GM21576 (cell line): ENCODE measurements around the gene FCER2.
A peak's percentile ranks its signal among the peaks of the same experiment; 100 is the strongest.

ENCODE experiments used
- ATAC-seq: cut with Tn5 transposase; IDR thresholded peaks from one replicate; pipeline ENCODE4 v1.9.1; 2021; ENCODE audit warnings: mild to moderate bottlenecking, moderate library complexity; ENCODE audit not compliant: unreplicated experiment

Gene FCER2

GRCh38 chr19:7734220-7735203 is 32.6 kb upstream of the FCER2 start:
- ATAC-seq = no peak

DNA sequence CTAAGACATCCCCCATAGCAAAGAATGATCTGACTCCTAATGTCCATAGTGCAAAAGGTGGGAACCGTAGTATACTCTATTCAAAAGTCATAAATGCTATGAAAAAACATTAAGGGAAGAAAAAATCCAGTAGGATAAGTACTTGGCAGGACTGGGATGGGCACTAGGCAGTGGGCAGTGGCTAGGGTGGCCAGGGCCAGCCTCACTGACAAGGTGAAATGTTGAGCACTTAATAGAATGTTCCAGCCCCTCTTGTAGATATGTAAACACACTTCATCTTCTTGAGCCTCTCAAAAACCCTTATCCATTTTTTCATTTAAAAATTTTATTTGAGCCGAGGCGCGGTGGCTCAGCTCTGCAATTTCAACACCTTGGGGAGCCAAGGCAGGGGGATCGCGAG is 31.4 kb upstream of the FCER2 start:
- ATAC-seq = no peak

DNA sequence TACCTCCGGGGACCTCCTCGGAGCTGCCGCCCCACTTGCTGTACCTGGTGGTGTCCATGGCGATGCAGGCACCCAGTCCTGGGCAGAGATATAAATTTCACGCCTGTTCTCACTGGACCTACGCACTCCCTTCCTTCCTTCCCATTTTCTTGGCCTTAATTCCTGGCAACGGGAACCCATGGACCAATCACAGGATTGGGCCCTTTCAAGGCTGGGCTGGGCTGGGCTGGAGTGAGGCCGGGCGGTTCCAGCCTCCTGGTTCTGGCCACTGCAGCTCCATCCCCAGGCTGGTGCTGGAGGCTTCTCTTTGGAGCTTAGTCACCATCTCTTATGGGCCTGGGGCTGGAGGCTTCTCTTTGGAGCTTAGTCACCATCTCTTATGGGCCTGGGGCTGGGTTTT is 30.1 kb upstream of the FCER2 start, which contains the start of gene CLEC4G:
CLEC4G (minus strand) TSS at position 66 of the 400 bp plus-strand sequence; CDS start at position 58, 8 bp downstream.
- ATAC-seq = no peak

GRCh38 chr19:7731615-7732014 is 29.7 kb upstream of the FCER2 start:
- no peak for ATAC-seq

DNA sequence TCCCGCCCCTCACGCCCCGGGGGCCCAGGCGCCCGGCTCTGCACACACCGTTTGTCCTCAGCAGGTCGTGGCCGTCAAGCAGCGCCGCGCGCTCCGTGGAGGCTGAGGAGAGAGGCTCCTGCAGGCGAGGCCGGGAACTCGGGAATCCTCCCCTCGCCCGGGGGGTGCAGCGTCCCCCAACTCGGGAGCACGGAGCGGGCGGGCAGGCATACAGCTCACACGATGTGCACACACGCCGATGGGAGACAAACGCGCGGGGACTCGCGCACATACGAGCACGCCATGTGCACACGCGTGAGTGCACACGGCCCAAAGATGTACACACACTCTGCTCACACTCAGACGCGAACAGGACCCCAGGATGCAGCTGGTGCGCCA is 29.3 kb upstream of the FCER2 start:
- ATAC-seq = no peak

DNA sequence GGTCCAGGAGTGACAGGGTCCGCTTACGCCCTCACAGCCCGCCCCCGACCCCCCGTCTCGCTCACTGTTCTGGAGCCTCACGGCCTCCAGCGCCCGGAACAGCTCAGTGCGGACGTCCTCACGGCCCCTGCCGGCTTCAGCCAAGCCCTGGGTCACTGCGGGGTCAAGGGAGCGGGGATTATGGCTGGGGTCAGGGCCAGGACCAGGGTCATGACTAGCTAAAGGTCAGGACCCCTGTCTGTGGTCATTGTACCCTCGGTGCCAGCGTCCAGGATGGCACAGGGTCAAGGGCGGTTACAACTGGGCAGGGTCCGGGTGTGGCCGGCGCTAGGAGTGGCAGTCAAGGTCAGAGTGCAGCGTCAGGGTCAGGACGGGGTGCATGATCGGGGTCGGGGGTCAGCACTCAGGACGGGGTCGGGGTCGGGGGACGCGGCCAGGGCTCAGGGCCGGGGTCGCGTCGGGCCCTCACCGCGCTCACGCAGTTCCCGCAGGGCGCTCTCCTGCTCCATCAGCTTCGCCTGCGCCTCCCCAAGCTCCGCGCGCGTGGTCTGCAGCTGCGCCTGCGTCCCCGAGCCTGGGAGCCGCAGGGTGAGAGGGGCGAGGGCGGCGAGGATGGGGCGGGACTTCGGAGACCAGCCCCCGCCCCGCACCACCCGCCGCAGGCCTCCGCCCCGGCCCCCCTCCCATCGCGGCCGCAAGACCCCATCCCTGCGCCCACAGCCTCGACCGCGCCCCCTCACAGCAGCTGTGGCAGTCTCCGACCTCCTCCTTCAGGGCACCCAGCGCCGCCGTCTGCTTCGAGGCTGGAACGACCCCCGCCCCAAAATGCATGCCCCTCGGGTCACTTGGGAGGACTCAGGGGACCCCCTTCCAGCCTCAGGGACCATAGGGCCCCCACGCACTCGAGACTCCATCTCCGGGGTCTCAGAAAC is 28.6 kb upstream of the FCER2 start:
- ATAC-seq = no peak

GRCh38 chr19:7729831-7730285 is 27.9 kb upstream of the FCER2 start:
- no peak for ATAC-seq

GRCh38 chr19:7729211-7729610 is 27.3 kb upstream of the FCER2 start:
- ATAC-seq = no peak

DNA sequence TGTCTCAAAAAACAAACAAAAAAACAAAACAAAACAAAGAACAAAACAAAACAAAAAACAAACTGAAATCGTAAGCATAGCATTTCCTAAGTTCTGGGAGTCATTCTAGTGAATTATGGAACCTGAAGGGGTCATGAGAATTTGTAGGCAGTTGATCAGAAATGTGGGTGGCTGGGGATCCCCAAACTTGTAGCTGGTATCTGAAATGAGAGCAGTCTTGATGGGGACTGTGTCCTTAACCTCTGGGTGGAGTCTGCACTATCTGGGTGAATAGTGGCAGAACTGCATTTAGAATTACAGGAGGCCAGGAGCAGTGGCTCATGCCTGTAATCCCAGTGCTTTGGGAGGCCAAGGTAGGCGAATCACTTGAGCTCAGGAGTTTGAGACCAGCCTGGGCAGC is 23.9 kb upstream of the FCER2 start:
- ATAC-seq = no peak

- peak; percentile 43 for ATAC-seq
Measured at GRCh38 chr19:7722231-7722651, 20.3 kb upstream of the FCER2 start.

DNA sequence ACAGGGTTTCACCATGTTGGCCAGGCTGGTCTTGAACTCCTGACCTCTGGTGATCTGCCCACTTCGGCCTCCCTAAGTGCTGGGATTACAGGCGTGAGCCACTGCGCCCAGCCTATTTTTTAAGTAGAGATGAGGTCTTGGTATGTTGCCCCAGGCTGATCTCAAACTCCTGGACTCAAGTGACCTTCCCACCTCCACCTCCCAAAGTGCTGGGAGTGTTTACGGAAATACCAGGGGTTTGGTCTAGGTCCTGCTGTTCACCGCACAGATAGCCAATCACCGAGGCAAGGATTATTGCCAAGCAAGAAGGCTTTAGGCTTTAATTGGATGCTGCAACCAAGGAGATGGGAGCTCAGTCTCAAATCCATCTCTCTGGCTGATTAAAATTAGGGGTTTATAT is 18.4 kb upstream of the FCER2 start:
- ATAC-seq = no peak

DNA sequence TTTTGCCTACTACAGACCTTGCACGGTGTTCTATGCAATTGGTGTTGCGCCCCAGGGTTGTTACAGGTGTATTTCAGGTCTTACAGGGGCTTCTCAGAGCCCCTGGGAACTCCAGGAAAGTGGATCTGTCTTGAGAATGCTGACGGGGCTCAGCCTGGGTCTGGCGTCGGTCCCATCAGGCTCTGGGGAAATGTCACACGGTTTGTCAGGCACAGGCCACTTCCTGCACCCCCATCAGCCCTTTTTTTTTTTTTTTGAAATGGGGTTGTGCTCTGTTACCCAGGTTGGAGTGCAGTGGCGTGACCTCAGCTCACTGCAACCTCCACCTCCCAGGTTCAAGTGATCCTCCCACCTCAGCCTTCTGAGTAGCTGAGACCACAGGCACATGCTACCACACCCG is 16.7 kb upstream of the FCER2 start:
- ATAC-seq = no peak

- ATAC-seq = no peak
Measured at GRCh38 chr19:7716762-7717161, 14.8 kb upstream of the FCER2 start.

GRCh38 chr19:7715671-7716070 is 13.7 kb upstream of the FCER2 start:
- no peak for ATAC-seq

- no peak for ATAC-seq
Measured at GRCh38 chr19:7710616-7711015, 8.7 kb upstream of the FCER2 start.

- ATAC-seq = no peak
Measured at GRCh38 chr19:7709932-7710460, 8.1 kb upstream of the FCER2 start.

DNA sequence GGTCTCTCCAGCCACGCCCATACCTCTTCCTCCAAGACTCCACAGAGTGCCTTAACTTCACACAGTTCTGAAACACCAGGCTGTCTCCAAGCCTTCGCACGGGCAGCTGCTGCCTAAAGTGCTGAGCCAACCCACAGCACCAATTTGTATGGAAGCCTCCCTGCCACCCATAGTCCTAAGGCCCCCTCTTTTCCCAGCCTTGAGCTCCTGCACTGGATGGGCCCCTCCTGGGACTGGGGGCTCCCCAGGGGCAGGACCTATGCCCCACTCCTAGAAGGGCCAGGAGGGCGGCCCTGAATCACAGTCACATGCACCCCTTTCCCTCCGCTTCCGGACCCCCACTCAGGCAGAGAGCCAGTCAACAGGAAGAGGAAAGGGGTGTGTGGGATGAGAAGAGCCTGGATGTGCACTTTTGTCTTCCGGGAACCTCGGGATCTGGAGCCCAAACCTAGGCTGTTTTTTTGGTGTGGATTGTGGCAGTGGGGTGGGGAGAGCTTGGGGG is 5.1 kb upstream of the FCER2 start:
- no peak for ATAC-seq

- no peak for ATAC-seq
Measured at GRCh38 chr19:7706188-7706954, 4.4 kb upstream of the FCER2 start.

DNA sequence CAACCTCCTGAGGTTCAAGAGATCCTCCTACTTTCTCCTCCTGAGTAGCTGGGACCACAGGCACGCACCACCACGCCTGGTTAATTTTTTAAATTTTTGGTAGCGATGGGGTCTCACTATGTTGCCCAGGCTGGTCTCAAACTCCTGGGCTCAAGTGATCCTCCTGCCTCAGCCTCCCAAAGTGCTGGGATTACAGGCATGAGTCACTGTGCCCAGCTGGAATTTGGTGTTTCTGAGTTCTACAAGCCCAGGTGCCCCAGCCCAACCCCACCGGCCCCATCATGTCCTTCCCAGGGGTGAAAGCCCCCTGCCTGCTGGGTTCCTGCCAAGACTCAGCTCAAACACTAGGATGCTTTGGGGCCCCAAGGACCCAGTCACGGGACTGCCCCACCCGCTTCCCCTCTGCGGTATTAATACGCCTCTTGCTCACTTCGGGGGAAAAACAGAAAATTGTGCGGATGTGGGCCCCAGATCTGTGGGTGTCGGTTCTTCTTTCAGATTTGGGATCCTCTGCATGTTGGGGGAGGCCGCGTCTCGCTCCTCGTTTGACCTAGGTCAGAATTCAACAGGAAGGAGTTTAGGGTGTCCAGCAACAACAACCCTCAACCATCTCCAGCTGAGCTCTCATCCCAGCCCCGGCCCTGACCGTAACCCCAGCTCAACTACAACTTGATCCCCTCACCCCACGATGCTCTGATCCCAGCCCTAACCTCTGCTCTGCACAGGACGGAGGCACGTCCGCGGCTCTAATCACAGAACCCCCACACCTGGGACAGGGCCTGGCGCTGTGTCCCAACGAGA is 3.7 kb upstream of the FCER2 start:
- ATAC-seq = peak; percentile 56
